Stimulated activated naive B cell treated with anti-CD40 and anti-IgM and Interleukin-4, amounts not matched to agents 10 μg/mL and 1 μg/mL and 100 μg/mL, for 72 hours (primary cell): ENCODE data around the gene HSPD1.

Source experiments
- ATAC-seq, 2 donors: fragments of 150-1000 bp; cut with Tn5 transposase; replicated peaks; 2 replicates each; pipeline ENCODE4 v1.10.0; 2021; ENCODE audit warnings: moderate library complexity in 1 of 2
- DNase-seq: peaks from one replicate; pipeline ENCODE4 v3.0.0; 2021
- H3K27ac Mint-ChIP-seq: one replicate; pipeline ENCODE4 v1.8.0; 2022; ENCODE audit warnings: mild to moderate bottlenecking, mixed read lengths
- H3K27me3 Mint-ChIP-seq, 2 donors: one replicate each; pipeline ENCODE4 v1.8.0; 2022; ENCODE audit warnings: mixed read lengths in 2 of 2
- H3K36me3 Mint-ChIP-seq, 2 donors: one replicate each; pipeline ENCODE4 v1.8.0; 2022; ENCODE audit warnings: mixed read lengths in 2 of 2, mild to moderate bottlenecking in 1 of 2
- H3K4me1 Mint-ChIP-seq, 2 donors: one replicate each; pipeline ENCODE4 v1.8.0; 2022; ENCODE audit warnings: mixed read lengths in 2 of 2, mild to moderate bottlenecking in 1 of 2
- H3K4me3 Mint-ChIP-seq, 2 donors: one replicate each; pipeline ENCODE4 v1.8.0; 2022; ENCODE audit warnings: mild to moderate bottlenecking in 2 of 2, mixed read lengths in 2 of 2, moderate library complexity in 1 of 2
- H3K9me3 Mint-ChIP-seq, 2 donors: one replicate each; pipeline ENCODE4 v1.8.0; 2022; ENCODE audit warnings: mixed read lengths in 2 of 2, mild to moderate bottlenecking in 1 of 2

The HSPD1 gene

GRCh38 chr2:197437380-197437779 lies 62.3 kb downstream of the HSPD1 start:
- H3K9me3 Mint-ChIP-seq: no peaks in the 10 kb centered on the region
- H3K4me1 Mint-ChIP-seq: peaks cover 11 to 17% of the 10 kb centered on the region in 2 donors
- DNase-seq (no peak), ATAC-seq (no peak)
- no peak overlapping the region for H3K4me3 Mint-ChIP-seq
- peaks cover 6 to 11% of the 10 kb centered on the region in 2 donors for H3K36me3 Mint-ChIP-seq
- H3K27ac Mint-ChIP-seq: no peak overlapping the region
- H3K27me3 Mint-ChIP-seq: no peaks in the 10 kb centered on the region
